HS-27A (cell line): ENCODE data around the gene BRIP1.
"Not testable (repeated sequence)": the region's sequence is repeated elsewhere in the genome, so short reads cannot be mapped to it uniquely, and the experiment has no call there.

ENCODE experiments used
- DNase-seq: peaks from one replicate; pipeline ENCODE4 v3.0.0-alpha.2; 2012; ENCODE audit warnings: low read depth, missing footprints

BRIP1 gene

GRCh38 chr17:61827649-61828395 is 35.5 kb downstream of the BRIP1 start:
- DNase-seq: no peak

GRCh38 chr17:61826866-61827265 is 36.5 kb downstream of the BRIP1 start:
- DNase-seq: not testable (repeated sequence)

DNA sequence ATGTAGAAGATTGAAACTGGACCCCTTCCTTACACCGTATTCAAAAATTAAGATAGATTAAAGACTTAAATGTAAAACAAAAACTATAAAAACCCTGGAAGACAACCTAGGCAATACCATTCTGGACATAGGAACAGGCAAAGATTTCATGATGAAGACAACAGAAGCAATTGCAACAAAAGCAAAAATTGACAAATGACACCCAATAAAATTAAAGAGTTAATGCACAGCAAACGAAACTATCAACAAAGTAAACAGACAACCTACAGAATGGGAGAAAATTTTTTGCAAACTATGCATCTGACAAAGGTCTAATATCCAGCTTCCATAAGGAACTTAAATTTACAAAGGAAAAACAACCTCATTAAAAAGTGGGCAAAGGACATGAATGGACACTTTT is 37.1 kb downstream of the BRIP1 start:
- DNase-seq: not testable (repeated sequence)

DNA sequence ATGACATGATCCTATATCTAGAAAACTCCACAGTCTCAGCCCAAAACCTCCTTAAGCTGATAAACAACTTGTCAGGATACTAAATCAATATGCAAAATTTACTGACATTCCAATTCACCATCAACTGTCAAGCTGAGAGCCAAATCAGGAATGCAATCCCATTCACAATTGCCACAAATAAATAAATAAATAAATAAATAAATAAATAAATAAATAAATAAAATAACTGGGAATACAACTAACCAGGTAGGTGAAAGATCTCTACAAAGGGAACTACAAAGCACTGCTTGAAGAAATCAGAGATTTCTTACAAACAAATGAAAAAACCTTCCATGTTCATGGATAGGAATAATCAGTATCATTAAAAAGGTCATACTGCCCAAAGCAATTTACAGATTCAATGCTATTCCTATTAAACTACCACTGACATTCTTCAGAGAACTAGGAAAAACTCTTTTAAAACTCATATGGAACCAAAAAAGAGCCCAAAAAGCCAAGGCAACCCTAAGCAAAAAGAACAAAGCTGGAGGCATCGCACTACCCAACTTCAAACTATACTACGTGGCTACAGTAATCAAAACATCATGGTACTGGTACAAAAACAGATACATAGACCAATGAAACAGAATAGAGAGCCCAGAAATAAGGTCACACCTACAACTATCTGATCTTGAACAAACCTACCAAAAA is 37.7 kb downstream of the BRIP1 start:
- DNase-seq: no peak

- DNase-seq: no peak
Measured at GRCh38 chr17:61822326-61823285, 40.7 kb downstream of the BRIP1 start.

DNA sequence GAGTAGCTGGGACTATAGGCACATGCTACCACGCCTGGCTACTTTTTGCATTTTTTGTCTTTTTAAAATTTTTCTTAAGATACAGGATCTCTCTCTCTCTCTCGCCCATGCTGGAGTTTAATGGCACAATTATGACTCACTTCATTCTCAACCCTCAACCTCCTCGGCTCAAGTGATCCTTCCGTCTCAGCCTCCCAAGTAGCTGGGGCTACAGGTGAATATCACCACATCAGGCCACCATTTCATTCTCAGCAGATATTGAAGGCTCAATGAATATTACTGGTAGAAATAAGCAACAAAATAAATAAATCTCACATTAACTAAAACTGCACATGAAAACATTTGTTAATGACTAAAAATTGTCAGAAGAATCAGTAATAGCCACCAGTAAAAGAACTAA is 41.7 kb downstream of the BRIP1 start:
- no peak for DNase-seq

- not testable (repeated sequence) for DNase-seq
Measured at GRCh38 chr17:61819265-61819664, 44.1 kb downstream of the BRIP1 start.

- DNase-seq: no peak
Measured at GRCh38 chr17:61818225-61818624, 45.1 kb downstream of the BRIP1 start.

DNA sequence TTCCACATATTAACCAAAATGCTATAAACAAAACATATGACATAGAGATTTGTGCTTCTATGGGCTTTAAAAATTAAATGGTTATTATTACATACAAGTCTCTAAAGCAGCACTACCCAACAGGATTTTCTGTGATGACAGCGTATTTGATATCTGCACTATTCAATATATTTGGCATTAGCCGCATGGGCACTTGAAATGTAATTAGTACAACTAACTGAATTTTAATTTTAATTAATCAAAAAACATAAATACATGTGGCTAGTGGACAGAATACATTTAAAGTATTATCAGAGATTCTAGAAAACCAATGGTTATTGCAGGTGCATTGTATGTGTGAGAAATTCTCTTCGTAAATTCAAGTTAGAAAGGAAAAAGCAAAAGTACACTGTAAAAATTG is 45.9 kb downstream of the BRIP1 start:
- DNase-seq: no peak

GRCh38 chr17:61816538-61816937 is 46.8 kb downstream of the BRIP1 start:
- DNase-seq: no peak

DNA sequence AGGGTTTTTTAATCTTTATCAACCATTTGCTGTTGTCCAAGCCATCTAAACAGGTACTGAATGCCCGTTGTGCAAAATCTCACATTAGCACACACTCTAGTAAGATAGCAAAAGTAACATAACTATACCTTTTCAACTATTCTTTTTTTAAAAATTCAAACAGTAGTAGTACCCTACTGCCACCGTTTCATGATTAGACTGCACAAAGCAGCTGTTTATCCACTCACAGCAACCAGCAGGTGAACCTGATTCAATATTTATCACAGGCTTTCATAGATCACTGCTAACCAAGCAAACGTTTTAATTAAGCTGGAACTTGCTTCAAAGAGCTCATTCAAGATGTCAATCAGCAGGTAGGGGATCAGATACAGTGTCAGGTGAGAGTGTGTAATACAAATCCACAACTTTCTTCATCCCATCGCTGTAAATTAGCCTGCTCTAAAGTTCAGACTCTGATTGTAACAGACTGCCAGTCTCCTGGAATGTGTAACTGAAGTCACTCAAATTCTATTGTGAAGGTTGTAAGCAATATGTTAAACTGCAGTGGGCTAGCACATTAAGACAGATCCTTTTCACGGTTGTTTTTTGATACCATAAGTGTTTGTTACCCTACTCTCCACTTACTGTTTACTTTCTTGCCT is 47.3 kb downstream of the BRIP1 start:
- DNase-seq: no peak

GRCh38 chr17:61814485-61814884 is 48.8 kb downstream of the BRIP1 start:
- no peak for DNase-seq

DNA sequence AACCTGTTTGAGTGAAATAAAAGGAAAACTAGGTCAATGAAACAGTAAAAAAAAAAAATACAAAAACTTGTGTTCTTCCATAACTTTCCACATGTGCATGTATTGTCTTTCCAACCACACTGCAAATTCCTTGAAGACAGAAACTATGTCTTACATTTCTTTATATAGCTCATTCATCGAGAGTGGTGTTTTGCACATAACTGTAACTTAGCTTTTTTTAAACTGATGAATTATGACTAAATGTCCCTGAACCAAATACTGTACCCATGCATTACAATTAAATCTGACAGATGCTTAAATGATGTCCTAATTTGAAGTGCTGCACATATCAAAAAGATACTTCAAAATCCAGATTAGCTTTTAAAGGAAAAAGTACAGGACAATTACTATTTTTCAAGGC is 50.1 kb downstream of the BRIP1 start:
- DNase-seq: no peak

DNA sequence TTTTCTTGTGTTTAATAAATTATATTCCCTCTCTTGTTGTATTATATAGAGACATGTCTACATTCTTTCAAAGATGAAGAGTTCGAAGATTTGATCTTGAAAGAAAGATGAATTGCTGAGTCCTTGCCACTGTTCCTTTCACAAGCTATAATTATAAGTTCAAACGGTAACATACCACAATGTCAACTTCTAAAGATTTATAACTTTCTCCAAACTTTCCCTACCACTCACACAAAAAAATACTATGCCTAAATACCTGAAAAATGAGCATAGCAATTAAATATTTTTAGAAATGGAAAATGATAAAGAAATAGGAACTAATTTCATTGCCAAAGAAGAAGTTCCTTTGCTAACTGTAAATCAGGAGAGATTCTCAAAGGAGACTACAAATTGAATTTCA is 50.6 kb downstream of the BRIP1 start:
- DNase-seq: no peak

- DNase-seq: no peak
Measured at GRCh38 chr17:61809816-61810392, 53.4 kb downstream of the BRIP1 start.

DNA sequence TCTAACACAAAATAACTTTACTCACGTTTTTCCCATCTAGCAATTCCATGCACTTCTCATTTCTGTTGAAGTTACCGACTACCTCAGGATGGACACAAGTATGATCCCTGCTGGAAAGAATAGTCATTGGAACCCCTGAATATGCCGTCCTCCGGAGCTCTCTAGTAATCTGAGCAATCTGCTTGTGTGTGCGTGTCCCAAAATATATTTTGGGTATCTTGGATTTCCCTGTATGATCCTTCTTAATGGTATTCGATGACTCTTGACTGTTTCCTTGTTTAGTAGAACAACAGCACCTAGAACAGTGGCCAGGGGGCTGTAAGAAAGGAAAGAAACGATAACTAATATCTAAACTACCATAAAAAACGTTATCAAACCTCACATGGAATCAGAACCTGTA is 54.9 kb downstream of the BRIP1 start:
- DNase-seq: no peak

- DNase-seq: peak; percentile 34
Measured at GRCh38 chr17:61806936-61807335, 56.4 kb downstream of the BRIP1 start.

DNA sequence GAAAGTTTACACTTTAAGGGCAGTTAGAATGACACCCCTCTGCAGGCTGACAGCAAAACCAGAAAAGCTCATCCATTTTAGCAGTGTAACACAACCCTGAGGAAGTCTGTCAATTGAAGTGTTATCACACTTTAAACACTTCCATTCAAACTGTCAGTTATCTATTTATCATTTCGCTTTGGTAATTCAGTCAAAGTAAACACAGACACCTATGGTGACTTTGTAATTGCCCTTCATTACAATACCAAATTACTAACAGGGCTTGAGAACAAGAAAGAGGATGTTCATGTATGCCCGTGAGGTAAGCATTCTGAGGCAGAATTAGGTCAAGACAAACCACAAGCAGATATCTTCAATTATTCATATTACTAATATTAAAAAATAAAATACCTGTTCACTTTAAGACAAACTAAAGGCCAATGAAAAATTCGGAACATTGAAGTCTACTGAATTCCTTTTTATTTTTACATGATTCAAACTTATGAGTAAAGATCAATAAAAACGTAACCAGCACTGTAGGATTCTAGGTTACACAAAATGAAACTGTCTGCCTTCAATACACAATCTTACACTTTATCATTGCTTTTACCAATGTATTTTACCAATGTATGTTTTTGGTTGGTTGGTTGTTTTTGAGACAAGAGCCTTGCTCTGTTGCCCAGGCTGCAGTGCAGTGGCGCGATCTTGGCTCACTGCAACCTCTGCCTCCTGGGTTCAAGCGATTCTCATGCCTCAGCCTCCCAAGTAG is 57.1 kb downstream of the BRIP1 start:
- no peak for DNase-seq

- DNase-seq: peak; percentile 45
Measured at GRCh38 chr17:61805399-61805798, 57.9 kb downstream of the BRIP1 start.

DNA sequence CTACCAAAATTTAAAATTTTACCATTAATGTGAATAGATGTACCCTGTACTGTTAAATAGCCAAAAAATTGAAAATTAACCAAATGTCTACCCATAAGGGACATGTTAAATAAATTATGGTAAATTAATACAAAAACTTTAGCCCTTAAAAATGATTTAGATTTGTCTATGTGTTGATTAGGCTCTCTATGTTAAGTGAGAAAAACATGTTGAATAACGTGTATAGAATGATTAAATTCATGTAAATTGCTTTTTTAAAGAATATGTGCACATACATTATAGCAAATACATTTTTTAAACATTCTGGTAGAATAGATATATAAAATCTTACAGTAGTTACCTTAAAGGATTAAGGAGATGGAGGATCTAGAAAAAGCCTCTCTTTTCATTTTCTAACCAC is 59.5 kb downstream of the BRIP1 start:
- no peak for DNase-seq

DNA sequence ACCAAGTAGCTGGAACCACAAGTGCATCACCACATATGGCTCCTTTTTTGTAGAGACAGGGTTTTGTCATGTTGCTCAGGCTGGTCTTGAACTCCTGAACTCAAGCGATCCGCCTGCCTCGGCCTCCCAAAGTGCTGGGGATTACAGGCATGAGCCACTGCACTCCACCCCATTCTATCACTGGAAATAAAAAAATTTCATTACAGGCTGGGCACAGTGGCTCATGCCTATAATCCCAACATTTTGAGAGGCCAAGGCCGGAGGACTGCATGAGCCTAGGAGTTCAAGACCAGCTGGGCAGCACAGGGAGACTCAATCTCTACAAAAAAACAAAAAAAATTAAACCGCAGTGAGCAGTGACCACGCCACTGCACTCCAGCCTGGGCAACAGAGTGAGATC is 60.1 kb downstream of the BRIP1 start:
- no peak for DNase-seq
